Measurements from ENCODE around the gene ALKAL2.

The ALKAL2 gene

GRCh38 chr2:289362-290089 is 1.6 kb upstream of the ALKAL2 start:
- no peak for DNase-seq (ENCODE audit: extremely low read depth, low read depth)
- TF ChIP-seq CTCF (IDR thresholded peaks at IDR 0.05; ENCODE audit: low read depth, low read length): no peak

- TF ChIP-seq CTCF (IDR thresholded peaks at IDR 0.05; ENCODE audit: low read depth, low read length): no peak
- no peak for DNase-seq (ENCODE audit: extremely low read depth, low read depth)
Measured at GRCh38 chr2:288758-289361, 969 bp upstream of the ALKAL2 start.

- no peak for TF ChIP-seq CTCF (IDR thresholded peaks at IDR 0.05; ENCODE audit: low read depth, low read length)
- DNase-seq (ENCODE audit: extremely low read depth, low read depth): no peak
Measured at GRCh38 chr2:287471-287885, 413 bp downstream of the ALKAL2 start.

GRCh38 chr2:286774-287392 is 1.0 kb downstream of the ALKAL2 start:
- TF ChIP-seq CTCF (IDR thresholded peaks at IDR 0.05; ENCODE audit: low read depth, low read length): no peak
- DNase-seq (ENCODE audit: extremely low read depth, low read depth): no peak

- no peak for TF ChIP-seq CTCF (IDR thresholded peaks at IDR 0.05; ENCODE audit: low read depth, low read length)
- no peak for DNase-seq (ENCODE audit: extremely low read depth, low read depth)
Measured at GRCh38 chr2:286035-286434, 1.9 kb downstream of the ALKAL2 start.

- DNase-seq (ENCODE audit: extremely low read depth, low read depth): peak; percentile 37
- TF ChIP-seq CTCF (IDR thresholded peaks at IDR 0.05; ENCODE audit: low read depth, low read length): no peak
Measured at GRCh38 chr2:285531-285930, 2.4 kb downstream of the ALKAL2 start.

- TF ChIP-seq CTCF (IDR thresholded peaks at IDR 0.05; ENCODE audit: low read depth, low read length): no peak
- DNase-seq (ENCODE audit: extremely low read depth, low read depth): no peak
Measured at GRCh38 chr2:284896-285492, 2.9 kb downstream of the ALKAL2 start.
